ENCODE results near the gene KRT10.
A peak's percentile ranks its signal among the peaks of the same experiment; 100 is the strongest.

Gene KRT10

DNA sequence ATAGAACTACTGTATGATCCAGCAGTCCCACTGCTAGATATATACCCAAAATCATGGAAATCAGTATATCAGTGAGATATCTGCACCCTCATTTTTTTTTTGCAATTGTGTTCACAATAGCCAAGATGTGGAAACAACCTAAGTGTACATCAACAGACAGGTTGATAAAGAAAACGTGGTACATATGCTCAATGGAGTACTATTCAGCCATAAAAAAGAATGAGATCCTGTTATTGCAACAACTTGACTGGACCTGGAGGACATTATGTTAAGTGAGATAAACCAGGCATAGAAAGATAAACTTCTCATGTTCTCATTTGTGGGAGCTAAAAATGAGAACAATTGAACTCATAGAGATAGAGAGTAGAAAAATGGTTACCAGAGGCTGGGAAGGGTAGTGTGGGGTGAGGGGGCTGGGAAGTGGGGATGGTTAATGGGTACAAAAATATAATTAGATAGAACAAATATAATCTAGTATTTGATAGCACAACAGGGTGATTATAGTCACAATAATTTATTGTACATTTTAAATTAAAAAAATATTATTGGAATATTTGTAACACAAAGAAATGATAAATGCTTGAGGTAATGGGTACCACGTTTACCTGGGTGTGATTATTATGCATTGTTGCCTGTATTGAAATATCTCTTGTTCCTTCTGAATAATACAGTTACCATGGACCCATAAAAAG is 7.8 kb upstream of the KRT10 start:
- peaks cover 21% of the 10 kb centered on the region for H3K36me3 ChIP-seq (ENCODE audit: low read depth)
- no peak overlapping the region for H3K27ac ChIP-seq (ENCODE audit: poor library complexity, severe bottlenecking)
- no peaks in the 10 kb centered on the region for H3K4me1 ChIP-seq (ENCODE audit: insufficient read depth, poor library complexity, severe bottlenecking)
- no peak for DNase-seq (ENCODE audit: low spot score)
- H3K27me3 ChIP-seq (ENCODE audit: insufficient read depth, poor library complexity, severe bottlenecking), result no peaks in the 10 kb centered on the region
- TF ChIP-seq, protein P1, sequence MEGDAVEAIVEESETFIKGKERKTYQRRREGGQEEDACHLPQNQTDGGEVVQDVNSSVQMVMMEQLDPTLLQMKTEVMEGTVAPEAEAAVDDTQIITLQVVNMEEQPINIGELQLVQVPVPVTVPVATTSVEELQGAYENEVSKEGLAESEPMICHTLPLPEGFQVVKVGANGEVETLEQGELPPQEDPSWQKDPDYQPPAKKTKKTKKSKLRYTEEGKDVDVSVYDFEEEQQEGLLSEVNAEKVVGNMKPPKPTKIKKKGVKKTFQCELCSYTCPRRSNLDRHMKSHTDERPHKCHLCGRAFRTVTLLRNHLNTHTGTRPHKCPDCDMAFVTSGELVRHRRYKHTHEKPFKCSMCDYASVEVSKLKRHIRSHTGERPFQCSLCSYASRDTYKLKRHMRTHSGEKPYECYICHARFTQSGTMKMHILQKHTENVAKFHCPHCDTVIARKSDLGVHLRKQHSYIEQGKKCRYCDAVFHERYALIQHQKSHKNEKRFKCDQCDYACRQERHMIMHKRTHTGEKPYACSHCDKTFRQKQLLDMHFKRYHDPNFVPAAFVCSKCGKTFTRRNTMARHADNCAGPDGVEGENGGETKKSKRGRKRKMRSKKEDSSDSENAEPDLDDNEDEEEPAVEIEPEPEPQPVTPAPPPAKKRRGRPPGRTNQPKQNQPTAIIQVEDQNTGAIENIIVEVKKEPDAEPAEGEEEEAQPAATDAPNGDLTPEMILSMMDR (IDR thresholded peaks at IDR 0.05; ENCODE audit: poor library complexity, severe bottlenecking), result no peak
- no peak overlapping the region for H3K4me3 ChIP-seq (ENCODE audit: severe bottlenecking)
- H3K9me3 ChIP-seq (ENCODE audit: severe bottlenecking), result no peaks in the 10 kb centered on the region
- ATAC-seq (ENCODE audit: low read depth), result no peak

DNA sequence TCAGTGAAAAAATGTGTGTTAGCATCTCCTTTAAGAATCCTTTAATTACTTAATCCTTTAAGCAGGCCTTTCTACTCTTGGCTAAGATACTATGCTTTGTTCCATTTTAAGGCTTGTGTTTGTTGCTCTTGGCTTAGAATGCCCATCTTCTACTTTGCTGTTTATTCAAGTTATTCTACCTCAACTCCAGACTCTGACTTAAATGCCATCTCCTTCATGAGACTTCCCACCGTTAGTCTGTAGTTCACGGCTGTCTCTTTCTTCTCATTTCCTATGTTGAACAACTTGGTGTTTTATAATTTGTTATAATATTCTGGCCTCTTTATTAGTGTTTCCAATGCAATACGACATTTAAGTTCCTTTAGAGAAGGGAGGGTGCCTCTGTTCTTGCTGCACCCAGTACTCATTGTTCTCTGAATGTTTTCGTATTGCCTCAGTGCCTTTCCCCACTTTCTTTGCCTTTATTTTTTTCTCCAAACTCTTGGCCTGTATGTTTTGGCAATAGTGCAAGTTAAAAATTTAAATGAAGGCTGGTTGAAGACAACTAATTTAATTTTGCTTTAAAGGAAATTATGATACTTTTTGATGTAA is 6.1 kb upstream of the KRT10 start:
- DNase-seq (ENCODE audit: low spot score), result no peak
- H3K27me3 ChIP-seq (ENCODE audit: insufficient read depth, poor library complexity, severe bottlenecking), result no peaks in the 10 kb centered on the region
- TF ChIP-seq, protein P1 (IDR thresholded peaks at IDR 0.05; ENCODE audit: poor library complexity, severe bottlenecking), result no peak

DNA sequence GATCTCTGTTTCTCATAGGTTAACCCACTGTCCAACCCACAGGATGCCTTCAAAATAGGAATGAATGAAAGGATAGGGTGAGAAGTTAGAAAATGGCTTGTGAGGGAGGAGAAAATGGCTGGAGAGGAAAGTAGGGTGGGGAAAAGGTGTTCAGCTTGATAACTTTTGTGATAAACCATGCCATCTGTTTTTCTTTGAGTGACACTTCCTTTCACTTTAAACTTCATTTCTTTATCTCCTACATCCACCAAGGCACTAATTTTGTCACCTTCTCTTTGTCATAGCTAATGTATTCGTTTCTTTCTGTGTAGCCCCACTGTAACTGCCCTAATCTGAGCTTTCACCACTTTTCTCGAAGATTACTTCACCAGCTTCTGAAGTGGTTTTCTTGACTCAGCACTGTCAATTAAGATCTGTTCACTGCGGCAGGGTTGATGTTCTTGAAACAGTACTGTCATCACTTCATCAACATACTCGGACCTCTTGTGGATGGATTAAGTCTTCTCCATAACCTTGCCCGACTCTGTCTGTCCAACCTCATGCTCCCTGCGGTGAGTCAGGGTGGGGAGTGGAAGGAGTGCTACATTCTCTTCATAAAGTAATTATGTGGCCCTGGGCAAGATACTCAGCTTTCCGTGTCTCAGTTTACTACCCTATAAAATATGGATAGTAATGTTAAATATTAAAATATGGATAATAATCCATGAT is 5.5 kb upstream of the KRT10 start:
- H3K36me3 ChIP-seq (ENCODE audit: low read depth), result peaks cover 8% of the 10 kb centered on the region; the same call in 1 of the 2 replicates
- TF ChIP-seq, protein P1 (IDR thresholded peaks at IDR 0.05; ENCODE audit: poor library complexity, severe bottlenecking), result no peak
- no peaks in the 10 kb centered on the region for H3K4me1 ChIP-seq (ENCODE audit: insufficient read depth, poor library complexity, severe bottlenecking)
- H3K4me3 ChIP-seq (ENCODE audit: severe bottlenecking), result no peak overlapping the region
- ATAC-seq (ENCODE audit: low read depth) (peak; percentile 82), DNase-seq (ENCODE audit: low spot score) (no peak)
- H3K9me3 ChIP-seq (ENCODE audit: severe bottlenecking), result no peaks in the 10 kb centered on the region
- H3K27me3 ChIP-seq (ENCODE audit: insufficient read depth, poor library complexity, severe bottlenecking), result no peaks in the 10 kb centered on the region
- H3K27ac ChIP-seq (ENCODE audit: poor library complexity, severe bottlenecking), result peak overlapping the region; percentile 44

More for the DNA sequence above, 6.1 kb upstream of the KRT10 start:
- Histone ChIP-seq H3K4me1 (ENCODE audit: insufficient read depth, poor library complexity, severe bottlenecking) (no peaks in the 10 kb centered on the region), H3K9me3 (ENCODE audit: severe bottlenecking) (no peaks in the 10 kb centered on the region), H3K36me3 (ENCODE audit: low read depth) (peaks cover 8% of the 10 kb centered on the region; the same call in 1 of the 2 replicates), H3K4me3 (ENCODE audit: severe bottlenecking) (no peak overlapping the region), H3K27ac (ENCODE audit: poor library complexity, severe bottlenecking) (peak overlapping the region; percentile 44)
- no peak for ATAC-seq (ENCODE audit: low read depth)

DNA sequence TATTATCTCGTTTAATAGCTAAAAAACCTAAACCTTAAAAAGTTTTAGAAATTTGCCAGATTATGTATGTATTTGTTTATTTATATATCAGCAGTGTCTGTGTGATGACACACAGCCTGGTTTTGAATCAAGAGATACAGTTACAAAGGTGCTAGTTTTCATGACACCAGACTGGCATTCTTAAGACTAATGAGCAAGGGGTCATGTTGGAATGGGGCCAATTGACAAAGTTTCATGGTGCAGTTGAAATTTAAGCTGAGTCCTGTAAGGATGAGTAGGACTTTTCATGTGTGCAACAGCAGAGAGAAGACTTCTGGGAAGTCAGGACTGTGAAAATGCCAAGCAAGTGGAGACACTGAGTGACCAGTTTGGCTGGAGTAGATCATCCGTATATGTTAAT is 3.2 kb upstream of the KRT10 start:
- TF ChIP-seq, protein P1 (IDR thresholded peaks at IDR 0.05; ENCODE audit: poor library complexity, severe bottlenecking), result no peak
- Histone ChIP-seq H3K27me3 (ENCODE audit: insufficient read depth, poor library complexity, severe bottlenecking) (no peaks in the 10 kb centered on the region), H3K4me1 (ENCODE audit: insufficient read depth, poor library complexity, severe bottlenecking) (no peaks in the 10 kb centered on the region), H3K4me3 (ENCODE audit: severe bottlenecking) (no peak overlapping the region), H3K9me3 (ENCODE audit: severe bottlenecking) (no peaks in the 10 kb centered on the region), H3K27ac (ENCODE audit: poor library complexity, severe bottlenecking) (no peak overlapping the region), H3K36me3 (ENCODE audit: low read depth) (peaks cover 8% of the 10 kb centered on the region; the same call in 1 of the 2 replicates)
- ATAC-seq (ENCODE audit: low read depth) (no peak), DNase-seq (ENCODE audit: low spot score) (no peak)

Measured in RWPE2 (cell line).